ENCODE results near the gene PPHLN1. TPM values are rescaled to one million over a fixed set of nuclear protein-coding genes. Genes with fewer than 3 reads are reported as not detected.

PPHLN1 gene
- total RNA-seq = 1.7 TPM

- no peak for TF ChIP-seq CTCF (IDR thresholded peaks at IDR 0.05)
- Histone ChIP-seq H3K4me3 (peak within 1 kb of the TSS; percentile 78 to 82), H3K36me3 (peaks cover 0 to 6% of the 10 kb centered on the region in 2 donors), H3K27me3 (no peaks in the 10 kb centered on the region), H3K4me1 (peaks cover 0 to 13% of the 10 kb centered on the region in 2 donors), H3K27ac (peak within 1 kb of the TSS; percentile 84 to 89), H3K9me3 (no peaks in the 10 kb centered on the region)
- peak; percentile 33 to 86 for DNase-seq (ENCODE audit: low spot score in 2 of 2)
- intact Hi-C loops (cut with DNase I) = loop anchor here (2.0 to 10.0 kb wide), 3 partner anchors 89 to 1431 kb away; partner anchors contain the start of genes IRAK4, PRICKLE1 and PUS7L
Observed at GRCh38 chr12:42325653-42326474, at the start of gene PPHLN1, which contains the start of gene ZCRB1. Gene PPHLN1, plus strand, starts transcription at chr12:42326167. Its CDS starts 9,736 bp downstream, at chr12:42335903. Gene ZCRB1, minus strand, starts transcription at chr12:42326094. Its CDS starts 1,992 bp downstream, at chr12:42324102.

- Histone ChIP-seq H3K4me1 (no peaks in the 10 kb centered on the region), H3K9me3 (no peaks in the 10 kb centered on the region), H3K27me3 (no peaks in the 10 kb centered on the region), H3K4me3 (no peak overlapping the region), H3K27ac (no peak overlapping the region), H3K36me3 (no peaks in the 10 kb centered on the region)
- intact Hi-C loops (cut with DNase I) = no loop called here
- DNase-seq (ENCODE audit: low spot score in 2 of 2) = no peak
- no peak for TF ChIP-seq CTCF (IDR thresholded peaks at IDR 0.05)
Observed at GRCh38 chr12:42277396-42278127, 48.4 kb upstream of the PPHLN1 start.

GRCh38 chr12:42278128-42278510 lies 47.8 kb upstream of the PPHLN1 start:
- no peak for DNase-seq (ENCODE audit: low spot score in 2 of 2)
- Histone ChIP-seq H3K4me3 (no peak overlapping the region), H3K9me3 (no peaks in the 10 kb centered on the region), H3K27ac (no peak overlapping the region), H3K4me1 (no peaks in the 10 kb centered on the region), H3K36me3 (no peaks in the 10 kb centered on the region), H3K27me3 (no peaks in the 10 kb centered on the region)
- intact Hi-C loops (cut with DNase I) = no loop called here
- TF ChIP-seq CTCF (IDR thresholded peaks at IDR 0.05) = no peak

- Histone ChIP-seq H3K36me3 (no peaks in the 10 kb centered on the region), H3K4me3 (no peak overlapping the region), H3K27ac (no peak overlapping the region), H3K9me3 (no peaks in the 10 kb centered on the region), H3K27me3 (no peaks in the 10 kb centered on the region), H3K4me1 (no peaks in the 10 kb centered on the region)
- DNase-seq (ENCODE audit: low spot score in 2 of 2) = no peak
- no peak for TF ChIP-seq CTCF (IDR thresholded peaks at IDR 0.05)
- intact Hi-C loops (cut with DNase I) = no loop called here
Observed at GRCh38 chr12:42281278-42281677, 44.7 kb upstream of the PPHLN1 start.

GRCh38 chr12:42281844-42282243 lies 44.1 kb upstream of the PPHLN1 start:
- intact Hi-C loops (cut with DNase I) = no loop called here
- no peak for TF ChIP-seq CTCF (IDR thresholded peaks at IDR 0.05)
- H3K4me3 ChIP-seq = no peak overlapping the region
- no peaks in the 10 kb centered on the region for H3K4me1 ChIP-seq
- H3K27ac ChIP-seq = no peak overlapping the region
- no peak for DNase-seq (ENCODE audit: low spot score in 2 of 2)
- no peaks in the 10 kb centered on the region for H3K36me3 ChIP-seq
- H3K27me3 ChIP-seq = no peaks in the 10 kb centered on the region
- H3K9me3 ChIP-seq = no peaks in the 10 kb centered on the region

Data from ascending aorta (tissue), 2 donors.